ENCODE data around the gene KLF11.

- TF ChIP-seq CTCF (IDR thresholded peaks at IDR 0.05; ENCODE audit: low read depth, low read length, poor library complexity, severe bottlenecking) = no peak
- no peak for TF ChIP-seq EZH2phosphoT487 (IDR thresholded peaks at IDR 0.05; ENCODE audit: borderline replicate concordance, low read length)
These were observed 10.0 kb downstream of the KLF11 start for GRCh38 chr2:10053351-10053750.

All from DOHH2 (cell line).